GM18907 (cell line): ENCODE data around the gene VSTM2L.
"Not testable (repeated sequence)": the region's sequence is repeated elsewhere in the genome, so short reads cannot be mapped to it uniquely, and the experiment has no call there.

ENCODE experiments used
- ATAC-seq: cut with Tn5 transposase; IDR thresholded peaks from one replicate; pipeline ENCODE4 v1.9.1; 2021; ENCODE audit warnings: mild to moderate bottlenecking, moderate library complexity; ENCODE audit not compliant: unreplicated experiment

The VSTM2L gene

GRCh38 chr20:37955511-37955910 is 52.6 kb downstream of the VSTM2L start:
- no peak for ATAC-seq

- no peak for ATAC-seq
Measured at GRCh38 chr20:37956107-37956585, 53.2 kb downstream of the VSTM2L start.

- no peak for ATAC-seq
Measured at GRCh38 chr20:37958856-37959520, 56.1 kb downstream of the VSTM2L start.

- no peak for ATAC-seq
Measured at GRCh38 chr20:37961066-37961465, 58.1 kb downstream of the VSTM2L start.

GRCh38 chr20:37963483-37963882 is 60.6 kb downstream of the VSTM2L start:
- ATAC-seq, result not testable (repeated sequence)

GRCh38 chr20:37968841-37969401 is 66.0 kb downstream of the VSTM2L start:
- no peak for ATAC-seq

GRCh38 chr20:37969949-37970855 is 67.3 kb downstream of the VSTM2L start:
- ATAC-seq, result no peak

GRCh38 chr20:37970856-37971245 is 67.9 kb downstream of the VSTM2L start:
- no peak for ATAC-seq

GRCh38 chr20:37971561-37972127 is 68.7 kb downstream of the VSTM2L start:
- ATAC-seq, result no peak

GRCh38 chr20:37972256-37973058 is 69.5 kb downstream of the VSTM2L start:
- no peak for ATAC-seq

- no peak for ATAC-seq
Measured at GRCh38 chr20:37973059-37973910, 70.4 kb downstream of the VSTM2L start.

- no peak for ATAC-seq
Measured at GRCh38 chr20:37976887-37977286, 74.0 kb downstream of the VSTM2L start.

- no peak for ATAC-seq
Measured at GRCh38 chr20:37977338-37977737, 74.4 kb downstream of the VSTM2L start.

GRCh38 chr20:37977786-37978185 is 74.9 kb downstream of the VSTM2L start:
- no peak for ATAC-seq

GRCh38 chr20:37979021-37979985 is 76.4 kb downstream of the VSTM2L start:
- no peak for ATAC-seq

- no peak for ATAC-seq
Measured at GRCh38 chr20:37980383-37980782, 77.5 kb downstream of the VSTM2L start.

GRCh38 chr20:37980876-37981275 is 77.9 kb downstream of the VSTM2L start:
- no peak for ATAC-seq

- ATAC-seq, result no peak
Measured at GRCh38 chr20:37981568-37981967, 78.6 kb downstream of the VSTM2L start.
